Renal pelvis (tissue), 4 donors: ENCODE data around the gene TRAF3. TPM values are rescaled to one million over a fixed set of nuclear protein-coding genes. Genes with fewer than 3 reads are reported as not detected.

Experiments used
- DNase-seq: peaks from one replicate; pipeline ENCODE4 v3.0.0-alpha.2; 2013
- polyA plus RNA-seq, 3 donors: library from polyadenylated mRNA; unstranded; fragments of 120-200 nt; gene quantifications; one replicate each; pipeline ENCODE4 v1.2.1, GENCODE V29; 2013; ENCODE audit not compliant: insufficient read length in 3 of 3

The TRAF3 gene
- polyA plus RNA-seq, 3 donors, result 15.9 to 18.0 (median 16.6) TPM

GRCh38 chr14:102932484-102933248, 155.4 kb downstream of the TRAF3 start:
- no peak for DNase-seq

- DNase-seq, result no peak
These were observed 156.5 kb downstream of the TRAF3 start for GRCh38 chr14:102933618-102934231.

GRCh38 chr14:102935756-102936155, 158.5 kb downstream of the TRAF3 start:
- DNase-seq, result no peak

GRCh38 chr14:102937331-102938175, 160.3 kb downstream of the TRAF3 start:
- DNase-seq, result no peak

GRCh38 chr14:102938191-102938590, 160.9 kb downstream of the TRAF3 start:
- no peak for DNase-seq

GRCh38 chr14:102939329-102939728, 162.1 kb downstream of the TRAF3 start:
- no peak for DNase-seq

- no peak for DNase-seq
These were observed 162.7 kb downstream of the TRAF3 start for GRCh38 chr14:102939820-102940561.

GRCh38 chr14:102940729-102941362, 163.6 kb downstream of the TRAF3 start:
- no peak for DNase-seq

- no peak for DNase-seq
These were observed 164.3 kb downstream of the TRAF3 start for GRCh38 chr14:102941419-102942011.

- DNase-seq, result no peak
These were observed 164.8 kb downstream of the TRAF3 start for GRCh38 chr14:102942069-102942468.

- no peak for DNase-seq
These were observed 166.2 kb downstream of the TRAF3 start for GRCh38 chr14:102943454-102943853.

GRCh38 chr14:102943979-102944378, 166.7 kb downstream of the TRAF3 start:
- DNase-seq, result no peak

GRCh38 chr14:102944448-102945330, 167.4 kb downstream of the TRAF3 start:
- no peak for DNase-seq

GRCh38 chr14:102945346-102946130, 168.3 kb downstream of the TRAF3 start:
- DNase-seq, result no peak

GRCh38 chr14:102947321-102948103, 170.3 kb downstream of the TRAF3 start:
- no peak for DNase-seq

- no peak for DNase-seq
These were observed 171.4 kb downstream of the TRAF3 start for GRCh38 chr14:102948698-102949061.

GRCh38 chr14:102949062-102949800, 172.0 kb downstream of the TRAF3 start:
- no peak for DNase-seq
